GM19193 (cell line): ENCODE data around the gene THSD7A.

ENCODE experiments used
- POLR2A ChIP-seq: IDR thresholded peaks from 4 replicates; pipeline ENCODE4 v1.6.1; 2011; ENCODE audit not compliant: insufficient read depth, insufficient read length; ENCODE audit errors: extremely low read depth

THSD7A gene

DNA sequence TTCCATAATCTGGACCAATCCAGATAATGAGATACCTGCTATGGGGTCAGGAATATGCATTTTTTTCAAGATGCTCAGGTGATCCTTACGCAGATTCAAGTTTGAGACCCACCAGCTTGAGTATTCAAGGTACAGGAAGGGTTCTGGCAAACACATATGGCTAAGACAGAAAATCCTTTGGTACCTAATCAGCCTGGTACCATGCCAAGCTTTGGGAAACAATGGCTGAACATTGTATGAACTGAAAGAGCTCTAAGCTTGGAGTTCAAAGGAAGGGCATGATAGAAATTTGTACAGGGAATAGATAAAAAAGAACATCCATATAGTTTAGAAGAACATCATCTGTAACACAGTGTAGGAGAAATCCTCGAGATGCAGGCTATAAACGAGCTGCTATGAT lies 382.7 kb downstream of the THSD7A start:
- no peak for TF ChIP-seq POLR2A

- TF ChIP-seq POLR2A: no peak
Observed at GRCh38 chr7:11448323-11448722, 383.7 kb downstream of the THSD7A start.

DNA sequence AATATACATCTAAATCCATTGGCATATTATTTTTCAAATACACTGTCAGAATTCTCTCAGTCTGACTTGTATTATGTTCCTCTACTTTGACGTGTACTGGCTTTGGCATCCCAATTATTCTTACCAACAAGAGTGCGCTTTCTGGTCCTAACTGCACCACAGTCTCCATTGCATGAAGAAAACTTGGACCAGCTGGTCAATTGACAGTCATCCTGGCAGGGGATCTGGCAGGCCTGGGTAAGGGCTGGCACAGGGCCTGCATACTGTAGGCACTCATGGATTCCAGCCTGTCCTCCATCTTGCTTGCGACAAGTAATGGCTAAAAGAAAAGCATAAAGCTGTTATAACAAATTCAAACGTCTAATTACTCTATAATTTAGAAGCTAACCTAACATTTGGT lies 384.9 kb downstream of the THSD7A start:
- TF ChIP-seq POLR2A: no peak

GRCh38 chr7:11437994-11438393 lies 394.0 kb downstream of the THSD7A start:
- TF ChIP-seq POLR2A: no peak

GRCh38 chr7:11436773-11437524 lies 395.0 kb downstream of the THSD7A start:
- TF ChIP-seq POLR2A: no peak

DNA sequence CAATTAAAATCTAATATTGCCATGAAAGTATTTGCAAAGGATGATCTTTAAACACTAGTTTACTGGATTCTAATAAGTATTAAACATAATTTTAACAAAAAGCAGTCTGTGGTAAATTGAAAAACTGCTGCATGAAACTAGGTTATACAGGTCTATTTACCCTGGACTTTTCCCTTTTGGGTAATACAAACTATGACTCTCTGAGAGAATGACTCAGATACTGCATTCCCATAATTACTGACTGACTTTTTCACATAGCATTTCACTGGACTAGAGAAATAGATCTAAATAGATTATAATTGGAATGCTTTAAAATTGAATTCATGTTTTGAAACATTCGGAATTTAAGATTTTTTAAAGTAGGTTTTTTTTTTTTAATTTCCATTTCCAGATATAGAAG lies 395.7 kb downstream of the THSD7A start:
- TF ChIP-seq POLR2A: no peak

DNA sequence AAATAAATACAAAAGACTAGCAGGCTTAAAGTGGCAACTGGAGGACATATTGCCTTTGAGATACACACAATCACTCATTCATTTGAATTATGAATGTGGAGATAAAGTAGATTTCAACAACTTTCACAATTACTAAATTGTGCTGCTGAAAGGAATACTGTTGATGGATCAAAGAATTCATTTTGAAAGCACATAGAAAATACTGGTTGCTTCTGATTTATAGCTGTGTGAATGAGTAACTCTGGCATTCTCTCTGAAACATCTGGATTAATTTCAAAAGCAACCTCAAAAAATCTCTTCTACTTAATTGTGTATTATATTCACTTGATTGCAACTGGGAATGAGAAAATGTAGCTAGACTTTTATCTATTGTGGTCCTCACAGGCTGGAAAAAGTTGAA lies 397.6 kb downstream of the THSD7A start:
- no peak for TF ChIP-seq POLR2A

DNA sequence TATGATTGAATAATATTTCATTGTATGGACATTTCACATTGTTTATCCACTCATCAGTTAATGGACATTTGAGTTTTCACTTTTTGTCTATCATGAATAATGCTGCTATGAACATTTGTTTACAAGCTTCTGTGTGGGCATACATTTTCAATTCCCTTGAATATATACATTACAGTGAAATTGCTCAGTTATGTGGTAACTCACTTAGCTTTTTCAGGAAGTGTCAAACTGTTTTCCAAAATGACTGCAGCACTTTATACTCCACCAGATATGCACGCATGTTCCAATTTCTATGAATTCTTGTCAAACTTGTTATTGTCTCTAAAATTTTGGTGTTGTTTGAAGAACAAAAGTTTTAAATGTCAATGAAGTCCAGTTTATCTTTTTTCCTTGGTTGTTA lies 401.2 kb downstream of the THSD7A start:
- no peak for TF ChIP-seq POLR2A

DNA sequence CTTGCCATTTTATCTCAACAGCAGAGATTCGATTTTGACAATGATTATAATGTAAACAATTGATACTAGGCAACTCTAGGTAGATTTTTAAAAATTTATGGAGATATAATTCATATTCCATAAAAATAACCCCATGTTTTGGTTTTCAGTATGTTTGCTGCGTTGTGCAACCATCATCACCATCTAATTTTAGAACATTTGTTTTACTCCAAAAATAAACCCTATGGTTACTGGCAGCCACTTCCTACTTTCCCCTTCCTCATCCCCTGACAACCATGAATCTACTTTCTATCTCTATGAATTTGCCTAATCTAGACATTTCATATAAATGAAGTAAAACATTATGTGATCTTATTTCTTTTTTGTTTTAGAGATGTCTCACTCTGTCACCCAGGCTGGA lies 401.9 kb downstream of the THSD7A start:
- no peak for TF ChIP-seq POLR2A

DNA sequence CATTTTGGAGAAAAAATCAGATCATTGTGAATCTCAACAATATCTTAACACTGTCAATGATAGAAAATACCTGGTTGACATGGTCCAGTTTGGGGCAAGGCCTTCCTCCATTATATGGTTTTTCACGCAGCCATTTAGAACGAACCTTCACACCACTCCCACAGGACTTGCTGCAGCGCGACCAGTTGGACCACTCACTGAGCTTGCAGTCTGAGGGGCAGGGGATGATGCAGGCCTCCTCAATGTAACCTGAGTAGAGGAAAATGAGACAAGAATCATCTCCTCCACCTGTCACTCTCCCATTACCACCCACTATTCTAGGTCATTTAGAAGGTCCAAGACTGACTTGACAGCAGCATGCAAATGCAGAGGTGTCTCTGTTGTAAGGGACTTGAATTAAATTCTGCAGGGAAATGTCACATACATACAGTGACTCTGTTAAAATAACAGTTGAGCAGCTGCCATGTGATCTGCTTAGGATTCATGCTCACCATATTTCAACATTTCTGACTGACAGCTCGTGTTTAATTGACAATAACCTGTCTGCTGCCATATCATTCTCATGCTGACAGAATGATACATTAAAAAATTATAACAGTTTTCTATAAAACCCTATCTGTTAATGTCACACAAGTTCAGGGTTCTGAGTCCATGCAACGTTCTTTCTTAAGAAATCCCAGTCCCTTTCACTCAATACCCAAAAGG lies 403.0 kb downstream of the THSD7A start:
- TF ChIP-seq POLR2A: no peak

GRCh38 chr7:11427686-11428273 lies 404.2 kb downstream of the THSD7A start:
- no peak for TF ChIP-seq POLR2A

- no peak for TF ChIP-seq POLR2A
Observed at GRCh38 chr7:11424006-11424405, 408.0 kb downstream of the THSD7A start.

DNA sequence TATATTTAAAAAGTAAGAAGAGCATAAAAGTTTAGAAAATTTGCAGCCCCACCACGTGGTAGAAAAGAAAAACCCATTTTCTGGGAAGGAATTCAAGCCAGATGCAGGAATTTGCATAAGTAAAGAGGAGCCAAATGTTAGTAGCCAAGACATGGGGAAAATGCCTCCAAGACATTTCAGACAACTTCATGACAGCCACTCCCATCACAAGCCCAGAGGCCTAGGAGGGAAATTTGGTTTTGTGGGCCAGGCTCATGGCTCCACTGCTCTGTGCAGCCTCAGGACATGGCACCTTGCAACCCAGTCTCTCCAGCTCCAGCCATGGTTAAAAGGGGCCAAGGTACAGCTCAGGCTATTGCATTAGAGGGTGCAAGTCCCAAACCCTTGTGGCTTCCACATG lies 411.9 kb downstream of the THSD7A start:
- no peak for TF ChIP-seq POLR2A

GRCh38 chr7:11416641-11417458 lies 415.1 kb downstream of the THSD7A start:
- TF ChIP-seq POLR2A: no peak

- TF ChIP-seq POLR2A: no peak
Observed at GRCh38 chr7:11415101-11415500, 416.9 kb downstream of the THSD7A start.
